ENCODE results near the gene CAMSAP3.

The CAMSAP3 gene

DNA sequence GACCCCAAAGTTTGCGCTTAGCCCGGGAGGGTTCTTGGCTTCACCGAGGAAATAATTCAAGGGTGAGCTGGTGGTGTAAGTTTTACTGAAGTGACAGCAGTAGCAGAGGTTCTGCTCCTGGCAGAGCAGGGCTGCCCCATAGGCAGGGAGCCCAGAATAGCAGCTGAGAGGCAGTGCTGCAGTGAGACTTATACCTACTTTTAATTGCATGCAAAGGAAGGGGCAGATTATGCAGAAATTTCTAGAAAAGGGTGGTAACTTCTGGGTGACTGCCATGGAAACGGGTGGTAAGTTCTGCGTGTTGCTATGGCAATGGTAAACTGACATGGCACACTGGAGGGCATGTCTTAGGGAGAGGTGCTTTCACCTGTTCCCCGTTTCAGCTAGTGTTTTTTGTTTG lies 17.5 kb upstream of the CAMSAP3 start:
- DNase-seq (ENCODE audit: low spot score) = no peak

DNA sequence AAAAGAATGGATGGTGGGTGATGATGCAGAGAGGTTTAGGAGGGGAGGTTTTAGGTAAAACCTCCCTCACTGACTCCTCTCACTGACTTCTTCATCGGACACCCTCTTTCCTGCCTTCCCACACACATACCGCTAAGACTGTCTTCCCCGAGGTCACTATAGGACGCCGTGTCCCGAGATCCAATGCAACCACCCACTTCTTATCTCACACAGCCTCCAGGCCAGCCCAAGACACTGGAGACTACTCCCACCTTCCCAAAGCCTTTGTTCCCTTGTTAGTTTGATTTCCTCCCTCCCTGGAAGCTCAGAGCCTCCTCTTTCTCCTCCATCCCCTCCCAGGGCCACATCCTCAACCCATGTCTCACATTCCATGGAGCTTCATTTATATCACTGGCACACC lies 16.5 kb upstream of the CAMSAP3 start:
- DNase-seq (ENCODE audit: low spot score) = no peak

GRCh38 chr19:7582446-7582845 lies 13.2 kb upstream of the CAMSAP3 start:
- no peak for DNase-seq (ENCODE audit: low spot score)

GRCh38 chr19:7589822-7590221 lies 5.8 kb upstream of the CAMSAP3 start:
- DNase-seq (ENCODE audit: low spot score) = no peak

DNA sequence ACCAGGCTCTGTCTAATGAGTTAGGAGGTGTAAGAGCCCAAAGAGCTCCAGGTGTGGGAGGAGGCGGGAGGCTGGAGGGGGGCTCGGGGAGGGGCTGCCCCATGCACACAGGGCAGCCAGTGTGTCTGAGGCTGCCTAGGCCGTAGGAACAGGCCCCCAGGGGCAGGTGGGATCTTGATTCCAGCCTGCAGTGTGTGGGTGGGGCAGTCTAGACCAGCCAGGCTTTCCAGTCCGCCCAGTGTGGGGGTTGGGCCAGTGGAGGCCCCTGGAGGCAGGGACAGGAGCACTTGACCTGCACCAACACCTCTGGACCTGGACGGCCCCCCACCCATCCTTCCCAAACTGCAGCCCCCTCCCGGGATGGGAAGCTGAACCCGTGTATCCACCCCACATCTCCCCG lies 5.4 kb upstream of the CAMSAP3 start:
- no peak for DNase-seq (ENCODE audit: low spot score)

GRCh38 chr19:7596211-7596937 lies 711 bp downstream of the CAMSAP3 start:
- DNase-seq (ENCODE audit: low spot score) = no peak

- DNase-seq (ENCODE audit: low spot score) = peak; percentile 48
Observed at GRCh38 chr19:7597689-7598088, 2.0 kb downstream of the CAMSAP3 start.

DNA sequence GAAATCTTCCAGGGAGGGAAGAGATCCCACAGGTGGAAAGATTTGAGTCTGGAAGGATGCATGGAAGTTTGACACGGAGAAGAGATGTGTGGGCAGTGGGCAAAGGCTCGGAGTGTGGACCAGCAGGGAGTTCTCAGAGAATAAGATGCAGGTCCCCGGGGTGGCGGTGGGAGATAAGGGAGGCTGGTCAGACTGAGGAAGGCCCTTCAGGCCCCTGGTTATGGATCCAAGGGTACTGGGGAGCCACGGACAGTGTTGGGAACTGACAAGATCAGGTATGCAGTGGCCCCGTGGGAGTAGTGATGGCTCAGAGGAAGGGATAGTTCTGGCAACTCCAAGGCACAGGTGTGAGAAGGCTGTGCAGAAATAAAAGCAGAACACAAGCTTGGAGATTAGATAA lies 2.5 kb downstream of the CAMSAP3 start:
- DNase-seq (ENCODE audit: low spot score) = no peak

DNA sequence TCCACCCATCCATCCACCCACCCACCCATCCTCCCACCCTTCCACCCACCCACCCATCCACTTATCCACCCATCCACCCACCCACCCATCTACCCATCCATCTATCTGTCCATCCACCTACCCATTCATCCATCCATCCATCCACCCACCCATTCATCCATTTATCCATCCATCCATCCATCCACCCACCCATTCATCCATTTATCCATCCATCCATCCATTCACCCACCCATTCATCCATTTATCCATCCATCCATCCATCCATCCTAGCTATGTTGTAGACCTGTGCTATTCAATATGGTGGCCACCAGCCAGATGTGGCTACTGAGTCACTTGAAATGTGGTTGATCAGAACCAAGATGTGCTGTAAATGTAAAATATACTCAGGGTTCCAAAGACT lies 5.1 kb downstream of the CAMSAP3 start:
- no peak for DNase-seq (ENCODE audit: low spot score)

- no peak for DNase-seq (ENCODE audit: low spot score)
Observed at GRCh38 chr19:7602240-7602934, 6.7 kb downstream of the CAMSAP3 start.

- DNase-seq (ENCODE audit: low spot score) = no peak
Observed at GRCh38 chr19:7602935-7603497, 7.4 kb downstream of the CAMSAP3 start.

DNA sequence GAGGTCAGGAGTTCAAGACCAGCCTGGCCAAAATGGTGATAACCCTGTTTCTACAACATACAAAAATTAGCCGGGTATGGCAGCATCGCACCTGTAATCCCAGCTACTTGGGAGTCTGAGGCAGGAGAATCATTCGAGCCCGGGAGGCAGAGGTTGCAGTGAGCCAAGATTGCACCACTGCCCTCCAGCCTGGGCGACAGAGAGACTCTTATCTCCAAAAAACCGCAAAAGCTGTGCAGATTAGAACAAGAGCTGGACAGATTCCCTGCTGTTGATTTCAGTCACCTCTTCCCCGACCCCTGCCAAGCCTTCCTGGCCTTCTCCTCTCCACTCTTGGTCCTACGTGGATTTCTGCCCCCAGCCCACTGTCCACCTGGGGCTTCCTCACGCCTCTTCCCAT lies 8.3 kb downstream of the CAMSAP3 start:
- DNase-seq (ENCODE audit: low spot score) = no peak

DNA sequence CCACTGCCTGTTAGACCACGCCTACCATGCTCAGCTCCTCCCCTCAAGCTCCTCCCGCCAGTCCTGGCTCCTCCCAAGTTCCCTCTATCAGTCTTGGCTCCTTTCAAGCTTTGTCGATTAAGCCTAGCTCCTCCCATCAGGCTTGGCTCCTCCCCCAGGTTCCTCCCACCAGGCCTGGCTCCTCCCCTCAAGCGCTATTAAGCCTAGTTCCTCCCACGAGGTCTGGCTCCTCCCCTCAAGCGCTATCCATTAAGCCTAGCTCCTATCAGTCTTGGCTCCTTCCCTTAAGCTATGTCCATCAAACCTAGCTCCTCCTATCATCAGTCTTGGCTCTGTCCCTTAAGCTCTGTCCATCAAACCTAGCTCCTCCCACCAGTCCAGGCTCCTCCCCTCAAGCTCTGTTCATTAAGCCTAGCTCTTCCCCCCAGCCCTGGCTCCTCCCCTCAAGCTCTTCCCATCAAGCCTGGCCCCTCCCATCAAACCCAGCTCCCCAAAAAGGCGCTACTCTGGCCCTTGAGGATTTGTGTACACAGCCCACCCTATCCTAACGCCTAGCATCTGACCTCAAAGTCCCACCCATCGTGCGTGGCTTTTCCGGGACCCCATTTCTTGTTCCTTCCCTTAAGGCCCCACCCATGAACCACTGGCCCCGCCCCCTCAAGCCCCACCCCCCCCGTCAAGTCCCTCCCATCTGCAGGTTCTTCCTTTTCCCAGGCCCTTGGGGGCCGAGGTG lies 10.0 kb downstream of the CAMSAP3 start:
- DNase-seq (ENCODE audit: low spot score) = peak; percentile 73

GRCh38 chr19:7606289-7606688 lies 10.6 kb downstream of the CAMSAP3 start:
- DNase-seq (ENCODE audit: low spot score) = no peak

DNA sequence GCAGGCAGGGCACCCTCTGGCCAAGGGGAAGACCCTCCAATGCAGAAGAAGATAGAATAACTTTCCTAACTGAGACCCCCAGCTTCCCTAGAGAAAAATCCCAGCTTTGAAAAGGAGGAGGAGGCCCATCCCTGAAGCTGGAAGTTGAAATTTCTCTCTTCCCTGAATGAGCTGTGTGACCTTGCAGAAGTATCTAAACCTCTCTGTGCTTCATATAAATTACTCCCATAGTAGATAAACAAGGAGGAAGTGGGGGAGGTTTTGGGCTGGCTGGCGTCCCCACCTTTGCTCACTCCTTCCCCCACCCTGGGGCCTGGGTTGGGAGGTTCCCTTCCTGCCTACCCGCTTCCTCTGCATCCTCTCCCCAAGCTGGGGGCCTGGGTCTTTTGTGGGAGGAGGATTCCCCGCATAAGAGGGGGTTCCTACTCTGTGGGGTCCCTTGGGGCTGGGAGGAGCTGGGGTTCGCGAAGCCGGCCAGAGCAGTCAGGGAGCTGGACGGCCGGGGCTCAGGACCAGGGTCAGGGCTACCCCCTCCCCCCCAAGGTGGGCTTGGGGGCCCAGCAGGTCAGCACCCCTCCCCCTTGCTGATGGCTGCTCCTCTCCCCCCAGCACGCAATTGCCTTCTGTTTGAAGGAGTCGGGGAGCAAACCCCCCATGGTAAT lies 11.7 kb downstream of the CAMSAP3 start:
- no peak for DNase-seq (ENCODE audit: low spot score)

DNA sequence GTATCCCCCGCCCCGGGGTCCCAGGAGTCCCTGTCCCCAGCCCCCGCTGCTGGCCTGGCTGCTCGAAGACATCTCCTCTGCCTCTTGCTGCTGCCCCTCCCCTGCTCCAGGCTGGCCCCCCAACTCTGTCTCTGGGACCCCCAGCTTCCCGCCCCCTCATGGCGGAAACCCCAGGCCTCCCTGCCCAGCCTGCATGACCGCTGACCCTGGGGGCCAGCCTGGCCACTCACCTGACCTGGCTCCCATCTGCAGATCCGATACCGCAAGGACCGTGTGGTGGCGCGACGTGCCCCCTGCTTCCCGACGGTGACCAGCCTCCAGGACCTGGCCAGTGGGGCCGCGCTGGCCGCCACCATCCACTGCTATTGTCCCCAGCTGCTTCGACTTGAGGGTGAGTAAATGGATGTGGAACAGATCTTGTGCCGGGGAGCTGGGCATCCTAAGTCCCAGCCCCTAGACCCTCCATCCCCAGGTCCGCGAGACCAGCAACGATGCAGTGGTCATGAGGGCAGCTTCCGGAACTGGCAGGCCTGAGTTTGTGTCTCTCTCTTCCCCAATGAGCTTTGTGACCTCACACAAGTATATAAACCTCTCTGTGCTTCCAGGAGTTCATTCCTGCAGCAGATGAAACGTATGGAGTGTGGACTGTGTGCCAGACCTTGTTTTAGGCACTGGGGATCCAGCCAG lies 12.4 kb downstream of the CAMSAP3 start:
- no peak for DNase-seq (ENCODE audit: low spot score)

GRCh38 chr19:7610491-7611240 lies 15.0 kb downstream of the CAMSAP3 start:
- no peak for DNase-seq (ENCODE audit: low spot score)

DNA sequence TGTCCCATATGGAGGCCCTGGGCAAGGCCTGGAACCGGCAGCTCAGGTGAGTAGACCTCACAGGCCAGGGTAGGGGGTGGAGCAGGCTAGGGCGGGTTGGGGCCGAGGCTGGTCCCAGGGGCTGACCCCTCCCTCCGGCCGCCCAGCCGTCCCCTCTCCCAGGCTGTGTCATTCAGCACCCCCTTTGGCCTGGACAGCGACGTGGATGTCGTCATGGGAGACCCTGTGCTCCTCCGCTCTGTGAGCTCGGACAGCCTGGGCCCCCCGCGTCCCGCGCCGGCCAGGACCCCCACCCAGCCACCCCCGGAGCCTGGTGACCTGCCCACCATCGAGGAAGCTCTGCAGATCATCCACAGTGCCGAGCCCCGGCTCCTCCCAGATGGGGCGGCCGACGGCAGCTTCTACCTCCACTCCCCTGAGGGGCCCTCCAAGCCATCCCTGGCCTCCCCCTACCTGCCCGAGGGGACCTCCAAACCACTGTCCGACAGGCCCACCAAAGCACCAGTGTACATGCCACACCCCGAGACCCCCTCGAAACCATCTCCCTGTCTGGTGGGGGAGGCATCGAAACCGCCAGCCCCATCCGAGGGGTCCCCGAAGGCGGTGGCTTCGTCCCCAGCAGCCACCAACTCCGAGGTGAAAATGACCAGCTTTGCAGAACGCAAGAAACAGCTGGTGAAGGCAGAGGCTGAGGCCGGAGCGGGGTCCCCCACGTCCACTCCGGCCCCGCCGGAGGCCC lies 16.0 kb downstream of the CAMSAP3 start:
- no peak for DNase-seq (ENCODE audit: low spot score)

DNA sequence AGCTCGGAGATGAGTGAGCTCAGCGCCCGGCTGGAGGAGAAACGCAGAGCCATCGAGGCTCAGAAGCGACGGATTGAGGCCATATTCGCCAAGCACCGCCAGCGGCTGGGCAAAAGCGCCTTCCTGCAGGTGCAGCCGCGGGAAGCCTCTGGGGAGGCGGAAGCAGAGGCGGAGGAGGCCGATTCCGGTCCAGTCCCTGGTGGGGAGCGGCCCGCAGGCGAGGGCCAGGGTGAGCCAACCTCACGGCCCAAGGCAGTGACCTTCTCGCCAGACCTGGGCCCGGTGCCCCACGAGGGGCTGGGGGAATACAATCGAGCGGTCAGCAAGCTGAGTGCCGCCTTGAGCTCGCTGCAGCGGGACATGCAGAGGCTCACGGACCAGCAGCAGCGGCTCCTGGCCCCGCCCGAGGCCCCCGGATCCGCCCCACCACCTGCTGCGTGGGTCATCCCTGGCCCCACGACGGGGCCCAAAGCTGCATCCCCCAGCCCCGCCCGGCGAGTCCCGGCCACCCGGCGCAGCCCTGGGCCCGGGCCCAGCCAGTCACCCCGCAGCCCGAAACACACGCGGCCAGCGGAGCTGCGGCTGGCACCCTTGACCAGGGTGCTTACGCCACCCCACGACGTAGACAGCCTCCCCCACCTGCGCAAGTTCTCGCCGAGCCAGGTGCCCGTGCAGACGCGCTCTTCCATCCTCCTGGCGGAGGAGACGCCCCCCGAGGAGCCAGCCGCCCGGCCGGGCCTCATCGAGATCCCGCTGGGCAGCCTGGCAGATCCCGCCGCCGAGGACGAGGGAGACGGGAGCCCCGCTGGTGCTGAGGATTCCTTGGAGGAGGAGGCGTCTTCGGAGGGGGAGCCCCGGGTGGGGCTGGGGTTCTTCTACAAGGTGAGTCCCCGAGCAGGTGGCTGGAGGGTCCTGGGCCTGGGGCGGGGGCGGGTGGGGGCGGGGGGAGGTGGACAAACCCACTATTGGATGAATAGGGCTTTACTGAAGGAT lies 16.9 kb downstream of the CAMSAP3 start:
- DNase-seq (ENCODE audit: low spot score) = no peak
